Esophagus muscularis mucosa (tissue), 3 donors: Measurements from ENCODE around the gene VPS52.

Experiments used
- POLR2A ChIP-seq: fragments of 450-650 bp; IDR thresholded peaks from one replicate; pipeline ENCODE4 v1.6.1; 2017; ENCODE audit warnings: antibody characterized with exemption, moderate library complexity, mild to moderate bottlenecking, low read depth
- POLR2AphosphoS5 ChIP-seq, 2 donors: sonication (generic); formaldehyde crosslinking; IDR thresholded peaks; one replicate each; pipeline ENCODE4 v1.6.1; 2017; ENCODE audit warnings: antibody characterized with exemption in 2 of 2
- TF ChIP-seq, protein P1 (sequence below), 3 experiments: fragments of 200-600 bp in 2 of 3; fragments of 450-650 bp in 1 of 3; sonication (generic) in 2 of 3; IDR thresholded peaks; one replicate each; pipeline ENCODE4 v1.5.1; 2017 to 2019; ENCODE audit warnings: antibody characterized with exemption in 3 of 3, mild to moderate bottlenecking in 2 of 3, moderate library complexity in 1 of 3

GRCh38 chr6:33216117-33216649 lies 55.5 kb downstream of the VPS52 start:
- no peak for TF ChIP-seq POLR2A
- TF ChIP-seq, protein P1, sequence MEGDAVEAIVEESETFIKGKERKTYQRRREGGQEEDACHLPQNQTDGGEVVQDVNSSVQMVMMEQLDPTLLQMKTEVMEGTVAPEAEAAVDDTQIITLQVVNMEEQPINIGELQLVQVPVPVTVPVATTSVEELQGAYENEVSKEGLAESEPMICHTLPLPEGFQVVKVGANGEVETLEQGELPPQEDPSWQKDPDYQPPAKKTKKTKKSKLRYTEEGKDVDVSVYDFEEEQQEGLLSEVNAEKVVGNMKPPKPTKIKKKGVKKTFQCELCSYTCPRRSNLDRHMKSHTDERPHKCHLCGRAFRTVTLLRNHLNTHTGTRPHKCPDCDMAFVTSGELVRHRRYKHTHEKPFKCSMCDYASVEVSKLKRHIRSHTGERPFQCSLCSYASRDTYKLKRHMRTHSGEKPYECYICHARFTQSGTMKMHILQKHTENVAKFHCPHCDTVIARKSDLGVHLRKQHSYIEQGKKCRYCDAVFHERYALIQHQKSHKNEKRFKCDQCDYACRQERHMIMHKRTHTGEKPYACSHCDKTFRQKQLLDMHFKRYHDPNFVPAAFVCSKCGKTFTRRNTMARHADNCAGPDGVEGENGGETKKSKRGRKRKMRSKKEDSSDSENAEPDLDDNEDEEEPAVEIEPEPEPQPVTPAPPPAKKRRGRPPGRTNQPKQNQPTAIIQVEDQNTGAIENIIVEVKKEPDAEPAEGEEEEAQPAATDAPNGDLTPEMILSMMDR (IDR thresholded peaks at IDR 0.05): no peak
- no peak for TF ChIP-seq POLR2AphosphoS5 (IDR thresholded peaks at IDR 0.05)
